ENCODE results near the gene MIPOL1. TPM values are rescaled to one million over a fixed set of nuclear protein-coding genes. Genes with fewer than 3 reads are reported as not detected.
A peak's percentile ranks its signal among the peaks of the same experiment; 100 is the strongest.

MIPOL1 gene
- total and polyA plus RNA-seq, 9 of the 15 experiments (the other 6 are each of a cell fraction or from before 2014, with no cell fraction given), result 6.7 to 21.9 (median 12.4) TPM

- peak; percentile 78 for ATAC-seq
- in situ Hi-C loops (cut with MboI), result no loop called here
- ChIA-PET CTCF (ENCODE audit: low intra/inter-chr PET ratio) (interaction anchor here (1.0 to 1.2 kb wide), 2 partner anchors 80 to 644 kb away, joined by 3 to 8 read pairs; no protein-coding TSS in a partner anchor), POLR2A (interaction anchor here (0.6 kb wide), 2 partner anchors 199 to 483 kb away, joined by 4 read pairs; no protein-coding TSS in a partner anchor)
- Histone ChIP-seq H3K9ac (ENCODE audit: insufficient read depth in 1 of 2, low read depth in 2 of 2, low read length in 2 of 2) (no peak overlapping the region), H4K20me1 (replicated peaks; ENCODE audit: control insufficient read depth, insufficient read depth, low read length) (no peaks in the 10 kb centered on the region), H2AFZ (ENCODE audit: low read depth, low read length) (no peak overlapping the region), H3K36me3 (ENCODE audit: control insufficient read depth, insufficient read depth, low read length) (no peaks in the 10 kb centered on the region), H3K79me2 (ENCODE audit: control insufficient read depth, insufficient read depth, low read length) (no peaks in the 10 kb centered on the region), H3K9me1 (ENCODE audit: control insufficient read depth, insufficient read depth, low read length) (no peaks in the 10 kb centered on the region), H3K4me3 (no peak overlapping the region), H3K4me2 (ENCODE audit: insufficient read depth, low read length) (no peak overlapping the region), H3K27me3 (ENCODE audit: control insufficient read depth in 2 of 2, insufficient read depth in 2 of 2, low read length in 2 of 2) (no peaks in the 10 kb centered on the region), H3K9me3 (replicated peaks; ENCODE audit: control insufficient read depth, insufficient read depth, low read depth, low read length) (no peaks in the 10 kb centered on the region), H3K27ac (ENCODE audit: extremely low read depth, low read depth, low read length) (no peak overlapping the region), H3K4me1 (replicated peaks in 1 of 2; ENCODE audit: control insufficient read depth in 2 of 2, insufficient read depth in 2 of 2, low read length in 2 of 2) (no peaks in the 10 kb centered on the region)
- BruUV-seq (replicated peaks), result no TSS peak
- FAIRE-seq, result peak; percentile 56
- DNase-seq (ENCODE audit: extremely low read depth in 1 of 4, low spot score in 3 of 4), result peak; percentile 31 to 65 (median 40)
- TF ChIP-seq RAD21 (CRISPR knock-in tag; conservative IDR thresholded peaks at IDR 0.05 in 1 of 2, IDR thresholded peaks at IDR 0.05 in 1 of 2) (peak; percentile 13 to 40; a peak in 2 of 4 replicates), ZHX1 (conservative IDR thresholded peaks at IDR 0.05; ENCODE audit: low read length) (no peak), CTCF (IDR thresholded peaks at IDR 0.05 in 2 of 3, conservative IDR thresholded peaks at IDR 0.05 in 1 of 3; ENCODE audit: insufficient read depth in 2 of 3, low read depth in 1 of 3, low read length in 3 of 3) (peak; percentile 38 to 63 (median 44); a peak in 3 of 6 replicates)
- intact Hi-C loops (cut with micrococcal nuclease), result loop anchor here (10.0 kb wide), 1 partner anchor 586 kb away; no protein-coding TSS in a partner anchor
- WGBS (ENCODE audit: insufficient coverage, low coverage, missing lambda C conversion rate), result 60% methylated on average over 5 of the region's 5 CpGs
These were observed 32.9 kb downstream of the MIPOL1 start for GRCh38 chr14:37230551-37231194.

All from K562 (cell line).